NT2/D1 (cell line): ENCODE results near the gene NR2E1.

Experiments
- SUZ12 ChIP-seq: IDR thresholded peaks from 2 replicates; pipeline ENCODE4 v1.6.1; 2011; ENCODE audit not compliant: insufficient read length, insufficient read depth; ENCODE audit errors: extremely low read depth
- YY1 ChIP-seq: IDR thresholded peaks from 2 replicates; pipeline ENCODE4 v1.6.1; 2011; ENCODE audit not compliant: insufficient read length, insufficient read depth
- ZNF274 ChIP-seq: IDR thresholded peaks from 2 replicates; pipeline ENCODE4 v1.6.1; 2011; ENCODE audit warnings: mild to moderate bottlenecking, low read depth, low read length

- TF ChIP-seq ZNF274 (no peak), YY1 (no peak), SUZ12 (no peak)
Observed at GRCh38 chr6:108210556-108210955, 44.7 kb downstream of the NR2E1 start.
